Mesendoderm (in vitro differentiated cells): Measurements from ENCODE around the gene SHISA8.

Experiments
- DNase-seq: peaks from one replicate; pipeline ENCODE4 v3.0.0; 2013
- H2AK5ac ChIP-seq: 2 replicates; pipeline ENCODE4 v1.6.1; 2013; ENCODE audit warnings: low read length, inconsistent platforms
- H2BK120ac ChIP-seq: 2 replicates; pipeline ENCODE4 v1.6.1; 2013; ENCODE audit warnings: low read depth, mild to moderate bottlenecking, low read length, moderate library complexity, mixed read lengths
- H2BK15ac ChIP-seq: replicated peaks from 2 replicates; pipeline ENCODE4 v1.6.1; 2013; ENCODE audit warnings: low read depth, mild to moderate bottlenecking, moderate library complexity
- H2BK5ac ChIP-seq: 2 replicates; pipeline ENCODE4 v1.6.1; 2013; ENCODE audit warnings: low read length, inconsistent platforms
- H3K18ac ChIP-seq: 2 replicates; pipeline ENCODE4 v1.6.1; 2013; ENCODE audit warnings: mild to moderate bottlenecking, low read length, mixed read lengths
- H3K23ac ChIP-seq: one replicate; pipeline ENCODE4 v1.6.1; 2013; ENCODE audit warnings: low read length
- H3K27ac ChIP-seq: 2 replicates; pipeline ENCODE4 v1.5.1; 2013; ENCODE audit warnings: low read depth, mild to moderate bottlenecking, inconsistent platforms, low read length, moderate library complexity
- H3K27me3 ChIP-seq: 2 replicates; pipeline ENCODE4 v1.6.1; 2013; ENCODE audit warnings: low read length, control low read depth, mild to moderate bottlenecking, inconsistent platforms; ENCODE audit not compliant: insufficient read depth, poor library complexity
- H3K36me3 ChIP-seq: 2 replicates; pipeline ENCODE4 v1.6.1; 2013; ENCODE audit warnings: low read length, inconsistent platforms; ENCODE audit not compliant: control insufficient read depth, insufficient read depth
- H3K4ac ChIP-seq: one replicate; pipeline ENCODE4 v1.6.1; 2013; ENCODE audit warnings: low read depth, mild to moderate bottlenecking, low read length, moderate library complexity
- H3K4me1 ChIP-seq: 2 replicates; pipeline ENCODE4 v1.6.1; 2013; ENCODE audit warnings: low read depth, low read length, inconsistent platforms; ENCODE audit not compliant: control insufficient read depth
- H3K4me2 ChIP-seq: 2 replicates; pipeline ENCODE4 v1.6.1; 2013; ENCODE audit warnings: low read length
- H3K4me3 ChIP-seq: 2 replicates; pipeline ENCODE4 v1.5.1; 2013; ENCODE audit warnings: mild to moderate bottlenecking, low read length
- H3K56ac ChIP-seq: one replicate; pipeline ENCODE4 v1.6.1; 2013; ENCODE audit warnings: low read length
- H3K79me1 ChIP-seq: 2 replicates; pipeline ENCODE4 v1.6.1; 2013; ENCODE audit warnings: low read length, inconsistent platforms
- H3K79me2 ChIP-seq: 2 replicates; pipeline ENCODE4 v1.6.1; 2013; ENCODE audit warnings: mild to moderate bottlenecking, low read length; ENCODE audit not compliant: control insufficient read depth, insufficient read depth
- H3K9ac ChIP-seq: 2 replicates; pipeline ENCODE4 v1.6.1; 2013; ENCODE audit warnings: low read length, inconsistent platforms
- H4K5ac ChIP-seq: one replicate; pipeline ENCODE4 v1.6.1; 2013; ENCODE audit warnings: low read length
- H4K8ac ChIP-seq: one replicate; pipeline ENCODE4 v1.6.1; 2013; ENCODE audit warnings: low read depth, mild to moderate bottlenecking, control low read depth, low read length, moderate library complexity
- WGBS: extraction: QIAGEN DNeasy Blood & Tissue Kit; methylation state at CpG from one replicate; pipeline ENCODE4 v1.1.7; 2013; ENCODE audit warnings: low lambda C conversion rate, missing lambda C conversion rate; ENCODE audit not compliant: insufficient coverage; ENCODE audit errors: extremely low coverage; 5-methylcytosine and 5-hydroxymethylcytosine counted together

SHISA8 gene

GRCh38 chr22:41899110-41899509 is 15.8 kb downstream of the SHISA8 start:
- H3K79me2 ChIP-seq: no peaks in the 10 kb centered on the region
- H3K4me2 ChIP-seq: no peak overlapping the region
- no peaks in the 10 kb centered on the region for H3K4me1 ChIP-seq
- no peak overlapping the region for H2BK120ac ChIP-seq
- no peak overlapping the region for H3K18ac ChIP-seq
- H3K27me3 ChIP-seq: no peaks in the 10 kb centered on the region
- no peak overlapping the region for H2BK15ac ChIP-seq
- no peak overlapping the region for H4K5ac ChIP-seq
- no peak overlapping the region for H3K27ac ChIP-seq
- no peak overlapping the region for H3K4ac ChIP-seq
- peaks cover 26% of the 10 kb centered on the region for H3K36me3 ChIP-seq
- WGBS: no CpG with 5 or more reads among the region's 5 CpGs
- no peak overlapping the region for H3K23ac ChIP-seq
- H3K9ac ChIP-seq: no peak overlapping the region
- H2AK5ac ChIP-seq: no peak overlapping the region
- H2BK5ac ChIP-seq: no peak overlapping the region
- H3K4me3 ChIP-seq: no peak overlapping the region
- no peak for DNase-seq
- H4K8ac ChIP-seq: no peak overlapping the region
- no peak overlapping the region for H3K56ac ChIP-seq
- no peaks in the 10 kb centered on the region for H3K79me1 ChIP-seq

- Histone ChIP-seq H3K27me3 (no peaks in the 10 kb centered on the region), H3K4me2 (no peak overlapping the region), H3K4ac (no peak overlapping the region), H3K18ac (no peak overlapping the region), H4K8ac (no peak overlapping the region), H2BK5ac (no peak overlapping the region), H3K27ac (no peak overlapping the region), H3K4me1 (no peaks in the 10 kb centered on the region), H3K23ac (no peak overlapping the region), H3K36me3 (peaks cover 25% of the 10 kb centered on the region), H2BK120ac (no peak overlapping the region), H4K5ac (no peak overlapping the region), H3K4me3 (no peak overlapping the region), H3K9ac (no peak overlapping the region), H3K79me2 (no peaks in the 10 kb centered on the region), H2AK5ac (no peak overlapping the region), H2BK15ac (no peak overlapping the region), H3K79me1 (no peaks in the 10 kb centered on the region), H3K56ac (no peak overlapping the region)
- no peak for DNase-seq
- no CpG with 5 or more reads among the region's 11 CpGs for WGBS
Measured at GRCh38 chr22:41898645-41899044, 16.2 kb downstream of the SHISA8 start.

GRCh38 chr22:41893591-41894375 is 21.1 kb downstream of the SHISA8 start:
- Histone ChIP-seq H3K4me2 (no peak overlapping the region), H4K5ac (no peak overlapping the region), H4K8ac (no peak overlapping the region), H3K79me2 (no peaks in the 10 kb centered on the region), H3K4me1 (no peaks in the 10 kb centered on the region), H3K4ac (no peak overlapping the region), H2AK5ac (no peak overlapping the region), H2BK120ac (no peak overlapping the region), H3K36me3 (peaks cover 19% of the 10 kb centered on the region), H3K9ac (no peak overlapping the region), H3K27ac (no peak overlapping the region), H3K56ac (no peak overlapping the region), H3K27me3 (no peaks in the 10 kb centered on the region), H3K4me3 (no peak overlapping the region), H3K79me1 (no peaks in the 10 kb centered on the region), H2BK5ac (no peak overlapping the region), H3K18ac (no peak overlapping the region), H2BK15ac (no peak overlapping the region), H3K23ac (no peak overlapping the region)
- DNase-seq: no peak
- no CpG with 5 or more reads among the region's 7 CpGs for WGBS

- no peak overlapping the region for H3K18ac ChIP-seq
- no peak overlapping the region for H3K27ac ChIP-seq
- H2BK15ac ChIP-seq: no peak overlapping the region
- H3K4me3 ChIP-seq: no peak overlapping the region
- H3K9ac ChIP-seq: no peak overlapping the region
- no peak overlapping the region for H4K5ac ChIP-seq
- H2BK120ac ChIP-seq: no peak overlapping the region
- H3K27me3 ChIP-seq: no peaks in the 10 kb centered on the region
- H4K8ac ChIP-seq: no peak overlapping the region
- no peak overlapping the region for H3K56ac ChIP-seq
- no peak overlapping the region for H2AK5ac ChIP-seq
- H3K23ac ChIP-seq: no peak overlapping the region
- no peak overlapping the region for H2BK5ac ChIP-seq
- H3K79me1 ChIP-seq: no peaks in the 10 kb centered on the region
- H3K4me1 ChIP-seq: no peaks in the 10 kb centered on the region
- no peak overlapping the region for H3K4me2 ChIP-seq
- H3K4ac ChIP-seq: no peak overlapping the region
- no CpG with 5 or more reads among the region's 4 CpGs for WGBS
- peaks cover 17% of the 10 kb centered on the region for H3K36me3 ChIP-seq
- DNase-seq: no peak
- H3K79me2 ChIP-seq: no peaks in the 10 kb centered on the region
Measured at GRCh38 chr22:41892721-41893120, 22.2 kb downstream of the SHISA8 start.

- no peak overlapping the region for H3K56ac ChIP-seq
- H3K23ac ChIP-seq: no peak overlapping the region
- H4K8ac ChIP-seq: no peak overlapping the region
- no peaks in the 10 kb centered on the region for H3K79me2 ChIP-seq
- no peak overlapping the region for H3K4ac ChIP-seq
- H3K36me3 ChIP-seq: peaks cover 11% of the 10 kb centered on the region
- H2BK15ac ChIP-seq: no peak overlapping the region
- H3K9ac ChIP-seq: no peak overlapping the region
- no peak overlapping the region for H2BK5ac ChIP-seq
- H3K79me1 ChIP-seq: no peaks in the 10 kb centered on the region
- H3K27me3 ChIP-seq: no peaks in the 10 kb centered on the region
- DNase-seq: no peak
- H3K4me1 ChIP-seq: no peaks in the 10 kb centered on the region
- H2BK120ac ChIP-seq: no peak overlapping the region
- H2AK5ac ChIP-seq: no peak overlapping the region
- H3K4me3 ChIP-seq: no peak overlapping the region
- H3K27ac ChIP-seq: no peak overlapping the region
- H3K18ac ChIP-seq: no peak overlapping the region
- H3K4me2 ChIP-seq: no peak overlapping the region
- H4K5ac ChIP-seq: no peak overlapping the region
- no CpG with 5 or more reads among the region's 9 CpGs for WGBS
Measured at GRCh38 chr22:41891407-41891806, 23.5 kb downstream of the SHISA8 start.
